A549 treated with ZK216348 at 1 μM for 4 hours (cell line): ENCODE data around the gene RNF227. TPM values are rescaled to one million over a fixed set of nuclear protein-coding genes. Genes with fewer than 3 reads are reported as not detected.

Source experiments
- total RNA-seq: library from RNA; stranded (reverse); fragments of 200-300 nt; extraction: Qiagen RNA extraction; gene quantifications from 5 replicates; pipeline ENCODE4 v1.2.3, GENCODE V29; 2022; ENCODE audit warnings: low read depth

RNF227 gene
- 0.99 to 1.7 TPM (median 1.3 TPM) in 5 replicates for total RNA-seq

DNA sequence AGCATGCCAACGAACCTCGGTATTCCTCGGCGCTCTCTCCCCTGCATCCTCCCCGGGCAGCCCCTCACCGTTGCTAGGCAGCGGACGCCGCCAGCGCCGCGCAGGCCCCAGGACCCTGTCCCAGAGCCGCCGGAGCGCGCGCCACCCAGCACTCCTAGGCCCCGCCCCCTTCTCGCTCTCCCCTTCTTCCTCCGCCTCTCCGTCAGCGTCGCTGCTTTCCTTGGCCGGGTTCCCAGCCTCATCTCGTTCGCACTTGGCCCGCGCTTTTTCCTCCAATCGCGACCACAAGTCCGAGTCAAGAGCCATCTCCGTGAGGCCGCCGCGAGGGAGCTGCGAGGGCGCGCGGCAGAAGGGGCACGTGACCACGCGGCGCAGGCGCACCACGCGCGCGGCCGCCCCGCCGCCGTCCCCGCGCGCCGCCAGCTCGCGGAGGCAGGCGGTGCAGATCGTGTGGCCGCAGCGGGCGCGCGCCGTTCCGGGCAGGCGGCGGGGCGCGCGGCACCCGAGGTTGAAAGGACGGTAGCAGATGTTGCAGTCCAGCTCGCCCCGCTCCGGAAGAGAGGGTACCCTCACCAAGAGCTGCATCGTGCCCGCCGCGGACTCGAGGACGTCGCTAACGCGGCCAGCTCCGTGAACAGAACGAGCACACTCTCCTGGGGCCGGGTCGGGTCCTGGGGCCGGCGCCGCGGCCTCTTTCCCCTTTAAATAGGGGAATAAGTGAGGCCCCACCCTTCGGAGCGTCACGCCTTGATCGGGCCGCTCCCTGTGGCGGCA, at the start of gene RNF227:
RNF227 (minus strand) TSS at position 679 of the 774 bp plus-strand sequence; CDS start at position 585, 94 bp downstream.

DNA sequence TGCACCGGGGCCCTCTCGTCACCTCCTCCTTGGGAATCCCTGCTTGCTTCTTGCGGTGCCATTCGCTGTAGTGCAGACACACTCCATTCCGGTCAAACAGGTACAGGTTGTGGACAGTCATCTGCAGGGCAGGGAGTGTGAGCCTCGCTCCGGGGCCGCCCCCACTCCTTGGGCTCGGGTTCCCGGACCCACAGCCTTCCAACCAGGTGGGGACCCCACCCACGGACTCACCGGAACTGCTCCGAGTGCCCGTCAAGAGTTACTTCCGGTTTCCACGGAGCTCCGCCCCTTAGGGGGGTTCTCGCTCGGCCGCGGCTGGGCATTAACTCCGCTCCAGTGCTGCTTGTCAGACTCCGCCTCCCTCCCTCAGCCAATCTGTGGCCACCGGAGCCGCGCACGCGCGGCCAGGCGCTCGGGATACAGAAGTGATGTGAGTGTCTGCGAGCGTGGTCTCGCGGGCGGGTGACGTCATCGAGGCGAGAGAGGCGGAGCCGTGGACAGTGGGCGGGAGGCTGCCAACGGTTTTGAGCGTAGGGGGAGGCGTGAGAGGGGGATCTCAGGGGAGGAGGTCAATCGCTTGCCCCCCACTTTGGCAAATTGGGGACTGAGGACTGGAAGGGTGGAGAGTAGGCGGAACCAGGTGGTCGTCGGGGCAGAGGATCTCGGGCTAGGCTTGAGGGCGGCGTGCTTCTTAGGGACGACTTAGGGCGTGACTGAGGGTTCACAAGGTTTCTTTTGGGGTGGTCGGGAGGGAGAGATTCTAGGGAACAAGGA, 15.8 kb upstream of the RNF227 start, which contains the start of the genes CNTROB and TRAPPC1:
CNTROB (plus strand) TSS at position 498 of the 774 bp plus-strand sequence. CDS start 874 bp downstream, outside the sequence.
TRAPPC1 (minus strand) TSS at position 238 of the 774 bp plus-strand sequence; CDS start at position 121, 117 bp downstream.

DNA sequence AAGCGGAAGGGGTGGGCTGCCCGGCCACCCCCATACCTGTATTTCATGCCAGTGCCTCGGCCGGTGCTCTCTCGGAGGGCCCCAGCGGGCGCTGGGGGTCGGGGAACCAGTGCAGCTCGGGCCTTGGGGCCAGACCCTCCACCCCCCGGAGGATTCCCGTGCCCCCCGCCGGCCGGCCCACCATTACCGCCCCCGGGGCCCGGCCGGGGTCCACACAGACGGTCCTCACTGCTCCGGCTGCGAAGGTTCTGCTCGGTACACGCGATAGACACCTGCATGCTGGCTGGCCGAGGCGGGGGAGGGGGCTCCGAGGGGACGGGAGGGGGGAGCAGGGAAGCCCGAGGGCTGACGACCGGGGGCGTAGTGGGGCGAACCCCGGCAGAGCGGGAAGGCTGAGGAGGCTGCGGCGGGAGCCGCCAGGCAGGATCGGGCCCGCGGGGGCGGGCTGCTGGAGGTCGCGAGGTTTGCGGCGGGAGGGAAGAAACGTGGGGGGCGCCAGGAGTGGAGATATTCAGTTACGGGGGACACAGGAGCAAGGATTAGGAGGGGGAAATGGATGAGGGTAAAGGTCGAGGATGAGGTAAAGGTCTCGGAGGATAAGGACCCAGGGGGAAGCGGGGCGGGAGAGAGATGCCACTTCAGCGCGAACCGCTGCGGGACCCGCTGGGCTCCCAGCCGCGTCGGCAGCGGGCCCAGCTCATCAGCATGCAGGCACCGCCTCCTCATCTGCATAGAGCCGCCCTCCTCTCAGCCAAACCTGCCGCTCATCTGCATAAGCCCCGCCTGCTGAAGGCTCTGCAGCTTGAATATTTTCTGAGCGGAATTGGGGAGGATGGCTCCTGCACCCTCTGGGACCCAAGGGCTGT, 13.3 kb upstream of the RNF227 start, which contains the start of gene KCNAB3:
KCNAB3 (minus strand) TSS at position 699 of the 866 bp plus-strand sequence; CDS start at position 278, 421 bp downstream.

DNA sequence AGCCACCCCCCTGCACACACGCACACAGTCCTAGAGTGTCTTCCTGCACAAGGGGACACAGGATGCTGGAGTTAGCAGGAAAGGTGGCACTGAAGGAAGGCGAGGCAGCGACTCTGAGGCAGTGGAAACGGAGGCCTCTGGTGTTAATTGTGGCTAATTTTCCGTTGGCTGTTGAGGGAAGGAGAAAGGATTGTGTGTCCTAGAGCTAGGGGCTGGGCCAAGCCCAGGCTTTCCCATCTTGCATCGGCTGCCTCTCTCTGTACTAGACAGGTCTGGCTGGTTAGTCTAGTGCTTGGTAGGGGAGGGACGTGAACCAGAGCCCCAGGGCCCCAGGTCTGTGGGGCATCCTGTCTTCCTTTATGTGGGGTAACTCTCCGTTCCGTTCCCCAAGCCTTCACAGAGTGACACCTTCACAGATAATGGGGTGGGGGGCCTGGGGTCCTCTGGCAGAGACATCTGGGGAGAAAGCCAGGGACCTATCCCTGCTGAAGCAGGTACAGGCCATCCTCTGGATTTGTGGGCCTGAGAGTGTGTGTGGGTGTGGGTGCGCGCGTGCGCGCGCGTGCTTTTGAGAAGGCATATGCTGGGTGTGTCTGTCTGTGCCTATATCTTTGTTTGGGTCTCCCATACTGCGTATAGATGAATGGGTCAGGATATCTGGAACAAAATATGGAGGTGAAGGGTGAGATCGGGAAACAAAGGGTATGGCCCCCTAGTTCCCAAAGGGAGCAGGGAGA, 27.7 kb downstream of the RNF227 start, which contains the start of gene CHD3:
CHD3 (plus strand) TSS at position 606 of the 737 bp plus-strand sequence. CDS start 212 bp downstream, outside the sequence.

Other genes starting within 250 kb of the RNF227 start
- 38.9 to 53.5 TPM (median 49.6 TPM) in 5 replicates for gene TP53, start 228.8 kb downstream of the RNF227 start, total RNA-seq
- 24.4 to 43.8 TPM (median 40.2 TPM) in 5 replicates for gene WRAP53, start 227.8 kb downstream of the RNF227 start, total RNA-seq
- gene EFNB3, start 211.1 kb downstream of the RNF227 start, total RNA-seq, result 1.2 to 1.7 TPM (median 1.5 TPM) in 5 replicates
- 0.01 TPM in 3 of 5 replicates, not detected in the others for gene DNAH2, start 198.5 kb downstream of the RNF227 start, total RNA-seq
- gene KDM6B, start 82.1 kb downstream of the RNF227 start, total RNA-seq, result 9.3 to 23.7 TPM (median 15.1 TPM) in 5 replicates
- 0.30 to 0.46 TPM (median 0.45 TPM) in 5 replicates for gene TMEM88, start 61.2 kb downstream of the RNF227 start, total RNA-seq
- 177 to 244 TPM (median 225 TPM) in 5 replicates for gene NAA38, start 58.7 kb downstream of the RNF227 start, total RNA-seq
- 19.4 to 24.5 TPM (median 20.9 TPM) in 5 replicates for gene CYB5D1, start 58.3 kb downstream of the RNF227 start, total RNA-seq
- gene CHD3, start 27.5 kb downstream of the RNF227 start, total RNA-seq, result 52.6 to 75.7 TPM (median 69.4 TPM) in 5 replicates
- gene KCNAB3, start 13.6 kb upstream of the RNF227 start, total RNA-seq, result 1.8 to 4.1 TPM (median 2.5 TPM) in 5 replicates
- gene TRAPPC1, start 15.7 kb upstream of the RNF227 start, total RNA-seq, result 313 to 386 TPM (median 328 TPM) in 5 replicates
- gene CNTROB, start 15.9 kb upstream of the RNF227 start, total RNA-seq, result 35.7 to 46.0 TPM (median 44.6 TPM) in 5 replicates
- gene GUCY2D, start 86.3 kb upstream of the RNF227 start, total RNA-seq, result not detected in 5 replicates
- 0.12 TPM in 1 of 5 replicates, not detected in the others for gene ALOX15B, start 122.8 kb upstream of the RNF227 start, total RNA-seq
- 1.1 to 2.3 TPM (median 1.6 TPM) in 5 replicates for gene ALOX12B, start 171.4 kb upstream of the RNF227 start, total RNA-seq
- gene ALOXE3, start 202.2 kb upstream of the RNF227 start, total RNA-seq, result 5.6 to 9.2 TPM (median 8.1 TPM) in 5 replicates
- 1.1 to 5.5 TPM (median 4.0 TPM) in 5 replicates for gene HES7, start 207.8 kb upstream of the RNF227 start, total RNA-seq
- gene PER1, start 236.1 kb upstream of the RNF227 start, total RNA-seq, result 26.4 to 39.3 TPM (median 37.0 TPM) in 5 replicates
- 27.1 to 33.9 TPM (median 29.7 TPM) in 5 replicates for gene VAMP2, start 246.7 kb upstream of the RNF227 start, total RNA-seq